Fibroblast of lung (primary cell): ENCODE data around the gene CLCNKB.

Experiments used
- EZH2 ChIP-seq: IDR thresholded peaks from 2 replicates; pipeline ENCODE4 v1.5.1; 2012; ENCODE audit warnings: low read length, control low read depth, mild to moderate bottlenecking; ENCODE audit errors: missing control alignments
- TF ChIP-seq, protein P1 (sequence below), 2 donors: IDR thresholded peaks in 1 of 2; conservative IDR thresholded peaks in 1 of 2; 1 replicate in 1 of 2; 2 replicates in 1 of 2; pipeline ENCODE4 v1.5.1; 2011 to 2012; ENCODE audit warnings: low read length in 2 of 2, control low read depth in 1 of 2, inconsistent platforms in 1 of 2, low read depth in 1 of 2, mild to moderate bottlenecking in 1 of 2

GRCh38 chr1:16018308-16018707 is 25.3 kb upstream of the CLCNKB start:
- TF ChIP-seq, protein P1, sequence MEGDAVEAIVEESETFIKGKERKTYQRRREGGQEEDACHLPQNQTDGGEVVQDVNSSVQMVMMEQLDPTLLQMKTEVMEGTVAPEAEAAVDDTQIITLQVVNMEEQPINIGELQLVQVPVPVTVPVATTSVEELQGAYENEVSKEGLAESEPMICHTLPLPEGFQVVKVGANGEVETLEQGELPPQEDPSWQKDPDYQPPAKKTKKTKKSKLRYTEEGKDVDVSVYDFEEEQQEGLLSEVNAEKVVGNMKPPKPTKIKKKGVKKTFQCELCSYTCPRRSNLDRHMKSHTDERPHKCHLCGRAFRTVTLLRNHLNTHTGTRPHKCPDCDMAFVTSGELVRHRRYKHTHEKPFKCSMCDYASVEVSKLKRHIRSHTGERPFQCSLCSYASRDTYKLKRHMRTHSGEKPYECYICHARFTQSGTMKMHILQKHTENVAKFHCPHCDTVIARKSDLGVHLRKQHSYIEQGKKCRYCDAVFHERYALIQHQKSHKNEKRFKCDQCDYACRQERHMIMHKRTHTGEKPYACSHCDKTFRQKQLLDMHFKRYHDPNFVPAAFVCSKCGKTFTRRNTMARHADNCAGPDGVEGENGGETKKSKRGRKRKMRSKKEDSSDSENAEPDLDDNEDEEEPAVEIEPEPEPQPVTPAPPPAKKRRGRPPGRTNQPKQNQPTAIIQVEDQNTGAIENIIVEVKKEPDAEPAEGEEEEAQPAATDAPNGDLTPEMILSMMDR (conservative IDR thresholded peaks at IDR 0.05 in 1 of 2, IDR thresholded peaks at IDR 0.05 in 1 of 2; ENCODE audit: low read depth in 1 of 2, low read length in 2 of 2) = no peak
- TF ChIP-seq EZH2 = no peak
